Fibroblast of lung (primary cell): ENCODE measurements around the gene CWC25.

Experiments
- EZH2 ChIP-seq: IDR thresholded peaks from 2 replicates; pipeline ENCODE4 v1.5.1; 2012; ENCODE audit warnings: low read length, control low read depth, mild to moderate bottlenecking; ENCODE audit errors: missing control alignments
- TF ChIP-seq, protein P1 (sequence below), 2 donors: IDR thresholded peaks in 1 of 2; conservative IDR thresholded peaks in 1 of 2; 1 replicate in 1 of 2; 2 replicates in 1 of 2; pipeline ENCODE4 v1.5.1; 2011 to 2012; ENCODE audit warnings: low read length in 2 of 2, control low read depth in 1 of 2, inconsistent platforms in 1 of 2, low read depth in 1 of 2, mild to moderate bottlenecking in 1 of 2

DNA sequence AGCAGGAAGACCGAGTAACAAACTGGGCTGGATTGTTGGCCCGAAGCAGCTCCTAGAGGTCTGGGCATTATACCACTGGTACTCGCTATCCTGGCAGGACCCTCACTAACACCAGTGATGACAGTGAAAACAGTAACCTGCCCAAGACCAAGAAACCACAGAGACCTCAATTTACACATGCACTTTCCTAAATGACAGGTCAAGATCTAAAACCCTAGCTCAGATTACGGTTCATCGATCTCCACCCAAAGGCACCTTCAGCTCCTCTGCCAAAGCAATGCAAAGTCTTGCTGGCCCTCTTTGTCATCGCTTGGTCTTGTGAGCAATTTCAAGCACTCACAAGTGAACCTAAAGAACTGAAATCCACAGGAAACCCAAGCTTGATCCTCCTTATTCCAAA lies 27.3 kb downstream of the CWC25 start:
- TF ChIP-seq EZH2 = no peak
- TF ChIP-seq, protein P1, sequence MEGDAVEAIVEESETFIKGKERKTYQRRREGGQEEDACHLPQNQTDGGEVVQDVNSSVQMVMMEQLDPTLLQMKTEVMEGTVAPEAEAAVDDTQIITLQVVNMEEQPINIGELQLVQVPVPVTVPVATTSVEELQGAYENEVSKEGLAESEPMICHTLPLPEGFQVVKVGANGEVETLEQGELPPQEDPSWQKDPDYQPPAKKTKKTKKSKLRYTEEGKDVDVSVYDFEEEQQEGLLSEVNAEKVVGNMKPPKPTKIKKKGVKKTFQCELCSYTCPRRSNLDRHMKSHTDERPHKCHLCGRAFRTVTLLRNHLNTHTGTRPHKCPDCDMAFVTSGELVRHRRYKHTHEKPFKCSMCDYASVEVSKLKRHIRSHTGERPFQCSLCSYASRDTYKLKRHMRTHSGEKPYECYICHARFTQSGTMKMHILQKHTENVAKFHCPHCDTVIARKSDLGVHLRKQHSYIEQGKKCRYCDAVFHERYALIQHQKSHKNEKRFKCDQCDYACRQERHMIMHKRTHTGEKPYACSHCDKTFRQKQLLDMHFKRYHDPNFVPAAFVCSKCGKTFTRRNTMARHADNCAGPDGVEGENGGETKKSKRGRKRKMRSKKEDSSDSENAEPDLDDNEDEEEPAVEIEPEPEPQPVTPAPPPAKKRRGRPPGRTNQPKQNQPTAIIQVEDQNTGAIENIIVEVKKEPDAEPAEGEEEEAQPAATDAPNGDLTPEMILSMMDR (conservative IDR thresholded peaks at IDR 0.05 in 1 of 2, IDR thresholded peaks at IDR 0.05 in 1 of 2; ENCODE audit: low read depth in 1 of 2, low read length in 2 of 2) = no peak
